CD4-positive, alpha-beta memory T cell (primary cell): ENCODE results near the gene SBK3. TPM values are rescaled to one million over a fixed set of nuclear protein-coding genes. Genes with fewer than 3 reads are reported as not detected.

Source experiments
- CTCF ChIA-PET: fragments of 350-600 bp; sonication (Branson Sonifier 250); formaldehyde crosslinking; loops from one replicate; lab custom pipeline; 2021; ENCODE audit warnings: inconsistent platforms; ENCODE audit not compliant: partially characterized antibody; lab: Charles Lee
- POLR2A ChIA-PET: fragments of 350-600 bp; sonication (Branson Sonifier 250); formaldehyde crosslinking; loops from one replicate; lab custom pipeline; 2021; ENCODE audit not compliant: partially characterized antibody; lab: Charles Lee
- DNase-seq, 5 donors: peaks; one replicate each; pipeline versions ENCODE4 v3.0.0 to v3.0.0-alpha.2; 2020 to 2022; ENCODE audit warnings: mixed read lengths in 1 of 5
- H3K27ac ChIP-seq: one replicate; pipeline ENCODE4 v1.7.0; 2013; ENCODE audit warnings: low read depth, low read length
- H3K27me3 ChIP-seq: 2 replicates; pipeline ENCODE4 v1.7.0; 2013; ENCODE audit warnings: mild to moderate bottlenecking, low read length, moderate library complexity; ENCODE audit not compliant: insufficient read depth
- H3K36me3 ChIP-seq: 2 replicates; pipeline ENCODE4 v1.7.0; 2013; ENCODE audit warnings: mild to moderate bottlenecking, low read length, moderate library complexity; ENCODE audit not compliant: insufficient read depth
- H3K4me1 ChIP-seq: 2 replicates; pipeline ENCODE4 v1.7.0; 2013; ENCODE audit warnings: mild to moderate bottlenecking, low read length, moderate library complexity; ENCODE audit not compliant: insufficient read depth
- H3K4me3 ChIP-seq, 2 donors: one replicate each; pipeline ENCODE4 v1.7.0; 2013; ENCODE audit warnings: low read length in 2 of 2, mild to moderate bottlenecking in 1 of 2
- H3K9me3 ChIP-seq, 2 donors: one replicate each; pipeline ENCODE4 v1.7.0; 2013; ENCODE audit warnings: low read length in 2 of 2, control low read depth in 1 of 2; ENCODE audit not compliant: control insufficient read depth in 1 of 2
- H3K27ac Mint-ChIP-seq, 7 donors: one replicate each; pipeline ENCODE4 v1.8.0; 2020 to 2021; ENCODE audit warnings: mixed read lengths in 7 of 7, mild to moderate bottlenecking in 6 of 7, inconsistent platforms in 3 of 7, moderate library complexity in 3 of 7
- H3K27me3 Mint-ChIP-seq, 2 donors: one replicate each; pipeline ENCODE4 v1.8.0; 2020 to 2021; ENCODE audit warnings: mixed read lengths in 2 of 2
- H3K36me3 Mint-ChIP-seq, 2 donors: one replicate each; pipeline ENCODE4 v1.8.0; 2020 to 2021; ENCODE audit warnings: mixed read lengths in 2 of 2, inconsistent platforms in 1 of 2, mild to moderate bottlenecking in 1 of 2
- H3K4me1 Mint-ChIP-seq, 4 donors: one replicate each; pipeline ENCODE4 v1.8.0; 2020 to 2021; ENCODE audit warnings: mixed read lengths in 4 of 4, mild to moderate bottlenecking in 1 of 4
- H3K4me3 Mint-ChIP-seq, 8 donors: one replicate each; pipeline ENCODE4 v1.8.0; 2020 to 2021; ENCODE audit warnings: mixed read lengths in 8 of 8, mild to moderate bottlenecking in 7 of 8, moderate library complexity in 6 of 8, inconsistent platforms in 3 of 8
- H3K9me3 Mint-ChIP-seq, 8 donors: one replicate each; pipeline ENCODE4 v1.8.0; 2020 to 2021; ENCODE audit warnings: mixed read lengths in 8 of 8, mild to moderate bottlenecking in 5 of 8, inconsistent platforms in 3 of 8, moderate library complexity in 1 of 8
- intact Hi-C: fragments of 100-400 bp; cut with micrococcal nuclease; formaldehyde crosslinking; loops from one replicate; pipeline ENCODE4 v1.15.1; 2023
- polyA plus RNA-seq, 2 donors: library from polyadenylated mRNA; unstranded; fragments of 300-500 nt; fragmentation: Illumina TruSeq; gene quantifications; one replicate each; pipeline ENCODE4 v1.2.3, GENCODE V29; 2021
- total RNA-seq, 2 experiments: library from RNA; stranded (reverse); gene quantifications; one replicate each; pipeline ENCODE4 v1.2.3, GENCODE V29; 2021

The SBK3 gene
- total and polyA plus RNA-seq, 4 experiments from 2014 or later = not detected

- Mint-ChIP-seq H3K27me3 (peaks cover 18 to 27% of the 10 kb centered on the region in 2 donors), H3K4me3 (no peak overlapping the region), H3K9me3 (peaks cover 0 to 2% (median 0%) of the 10 kb centered on the region in 8 donors), H3K36me3 (no peaks in the 10 kb centered on the region), H3K4me1 (no peaks in the 10 kb centered on the region), H3K27ac (no peak overlapping the region)
- ChIA-PET POLR2A (no interaction called here), CTCF (no interaction called here)
- H3K9me3 ChIP-seq = no peaks in the 10 kb centered on the region
- no peaks in the 10 kb centered on the region for H3K27me3 ChIP-seq
- no peaks in the 10 kb centered on the region for H3K36me3 ChIP-seq
- no peak overlapping the region for H3K4me3 ChIP-seq
- no peaks in the 10 kb centered on the region for H3K4me1 ChIP-seq
- intact Hi-C loops = no loop called here
- DNase-seq = no peak
- no peak overlapping the region for H3K27ac ChIP-seq
Measured at GRCh38 chr19:55546822-55547614, 1.7 kb upstream of the SBK3 start.

- H3K4me1 ChIP-seq = no peaks in the 10 kb centered on the region
- ChIA-PET CTCF (no interaction called here), POLR2A (no interaction called here)
- no peak overlapping the region for H3K4me3 ChIP-seq
- H3K27ac ChIP-seq = no peak overlapping the region
- no peaks in the 10 kb centered on the region for H3K27me3 ChIP-seq
- no peaks in the 10 kb centered on the region for H3K36me3 ChIP-seq
- H3K9me3 Mint-ChIP-seq = peaks cover 0 to 2% (median 0%) of the 10 kb centered on the region in 8 donors
- H3K27ac Mint-ChIP-seq = no peak overlapping the region
- H3K9me3 ChIP-seq = no peaks in the 10 kb centered on the region
- no peak for DNase-seq
- no peak overlapping the region for H3K4me3 Mint-ChIP-seq
- peaks cover 18 to 27% of the 10 kb centered on the region in 2 donors for H3K27me3 Mint-ChIP-seq
- no peaks in the 10 kb centered on the region for H3K36me3 Mint-ChIP-seq
- intact Hi-C loops = no loop called here
- no peaks in the 10 kb centered on the region for H3K4me1 Mint-ChIP-seq
Measured at GRCh38 chr19:55546011-55546410, 668 bp upstream of the SBK3 start.

- H3K36me3 ChIP-seq = no peaks in the 10 kb centered on the region
- Mint-ChIP-seq H3K27ac (no peak overlapping the region), H3K36me3 (no peaks in the 10 kb centered on the region), H3K4me3 (no peak overlapping the region), H3K9me3 (peaks cover 0 to 2% (median 0%) of the 10 kb centered on the region in 8 donors), H3K27me3 (peaks cover 18 to 25% of the 10 kb centered on the region in 2 donors), H3K4me1 (no peaks in the 10 kb centered on the region)
- no peak for DNase-seq
- H3K27ac ChIP-seq = no peak overlapping the region
- POLR2A ChIA-PET = no interaction called here
- no peaks in the 10 kb centered on the region for H3K9me3 ChIP-seq
- no peaks in the 10 kb centered on the region for H3K27me3 ChIP-seq
- intact Hi-C loops = no loop called here
- H3K4me1 ChIP-seq = no peaks in the 10 kb centered on the region
- CTCF ChIA-PET = no interaction called here
- no peak overlapping the region for H3K4me3 ChIP-seq
Measured at GRCh38 chr19:55544776-55545439, 435 bp downstream of the SBK3 start.

DNA sequence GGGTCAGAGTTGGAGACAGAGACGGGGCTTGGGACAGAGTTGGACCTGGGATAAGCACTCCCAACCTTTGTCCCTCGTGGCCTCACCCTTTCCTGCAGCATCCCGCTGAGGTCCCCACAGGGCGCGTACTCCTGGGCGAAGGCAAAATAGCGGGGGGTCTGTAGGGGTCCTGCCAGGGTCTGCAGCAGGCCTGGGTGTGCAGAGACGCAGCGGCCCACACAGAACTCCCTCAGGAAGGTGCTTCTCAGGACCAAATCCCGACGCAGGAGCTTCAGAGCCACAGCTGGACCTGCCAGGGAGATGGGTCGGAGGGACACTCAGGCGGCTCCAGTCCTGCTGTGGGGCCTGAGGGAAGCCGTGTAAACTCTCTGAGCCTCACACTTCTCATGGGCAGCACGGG, 1.3 kb downstream of the SBK3 start:
- intact Hi-C loops = no loop called here
- Mint-ChIP-seq H3K9me3 (peaks cover 0 to 2% (median 0%) of the 10 kb centered on the region in 8 donors), H3K27me3 (peaks cover 18 to 22% of the 10 kb centered on the region in 2 donors), H3K4me3 (no peak overlapping the region), H3K36me3 (no peaks in the 10 kb centered on the region), H3K27ac (no peak overlapping the region), H3K4me1 (no peaks in the 10 kb centered on the region)
- H3K4me1 ChIP-seq = no peaks in the 10 kb centered on the region
- POLR2A ChIA-PET = no interaction called here
- no peak overlapping the region for H3K4me3 ChIP-seq
- no peaks in the 10 kb centered on the region for H3K27me3 ChIP-seq
- CTCF ChIA-PET = no interaction called here
- H3K27ac ChIP-seq = no peak overlapping the region
- no peaks in the 10 kb centered on the region for H3K9me3 ChIP-seq
- H3K36me3 ChIP-seq = no peaks in the 10 kb centered on the region
- no peak for DNase-seq

- intact Hi-C loops = no loop called here
- Mint-ChIP-seq H3K27ac (no peak overlapping the region), H3K9me3 (peaks cover 0 to 2% (median 0%) of the 10 kb centered on the region in 8 donors), H3K27me3 (peaks cover 18 to 22% of the 10 kb centered on the region in 2 donors), H3K4me3 (peak overlapping the region in 1 of 8 donors; percentile 5), H3K36me3 (no peaks in the 10 kb centered on the region), H3K4me1 (no peaks in the 10 kb centered on the region)
- no peaks in the 10 kb centered on the region for H3K4me1 ChIP-seq
- no peak overlapping the region for H3K27ac ChIP-seq
- H3K36me3 ChIP-seq = no peaks in the 10 kb centered on the region
- ChIA-PET POLR2A (no interaction called here), CTCF (no interaction called here)
- no peak overlapping the region for H3K4me3 ChIP-seq
- no peaks in the 10 kb centered on the region for H3K9me3 ChIP-seq
- no peak for DNase-seq
- no peaks in the 10 kb centered on the region for H3K27me3 ChIP-seq
Measured at GRCh38 chr19:55543567-55543966, 1.8 kb downstream of the SBK3 start.

GRCh38 chr19:55542292-55542855, 3.0 kb downstream of the SBK3 start:
- H3K4me3 ChIP-seq = no peak overlapping the region
- H3K4me1 ChIP-seq = no peaks in the 10 kb centered on the region
- DNase-seq = no peak
- Mint-ChIP-seq H3K4me3 (no peak overlapping the region), H3K9me3 (peaks cover 0 to 2% (median 0%) of the 10 kb centered on the region in 8 donors), H3K27ac (no peak overlapping the region), H3K27me3 (peaks cover 11 to 13% of the 10 kb centered on the region in 2 donors), H3K4me1 (no peaks in the 10 kb centered on the region), H3K36me3 (no peaks in the 10 kb centered on the region)
- H3K27ac ChIP-seq = no peak overlapping the region
- ChIA-PET POLR2A (no interaction called here), CTCF (no interaction called here)
- no peaks in the 10 kb centered on the region for H3K27me3 ChIP-seq
- intact Hi-C loops = no loop called here
- H3K36me3 ChIP-seq = no peaks in the 10 kb centered on the region
- no peaks in the 10 kb centered on the region for H3K9me3 ChIP-seq

GRCh38 chr19:55541091-55541490, 4.3 kb downstream of the SBK3 start:
- H3K36me3 ChIP-seq = no peaks in the 10 kb centered on the region
- H3K27ac ChIP-seq = no peak overlapping the region
- ChIA-PET CTCF (no interaction called here), POLR2A (no interaction called here)
- no peaks in the 10 kb centered on the region for H3K9me3 ChIP-seq
- H3K27ac Mint-ChIP-seq = no peak overlapping the region
- H3K4me3 ChIP-seq = no peak overlapping the region
- H3K4me3 Mint-ChIP-seq = no peak overlapping the region
- H3K4me1 Mint-ChIP-seq = no peaks in the 10 kb centered on the region
- no peaks in the 10 kb centered on the region for H3K4me1 ChIP-seq
- no peaks in the 10 kb centered on the region for H3K36me3 Mint-ChIP-seq
- H3K9me3 Mint-ChIP-seq = peaks cover 0 to 2% (median 0%) of the 10 kb centered on the region in 8 donors
- H3K27me3 Mint-ChIP-seq = peaks cover 8% of the 10 kb centered on the region in 2 donors
- H3K27me3 ChIP-seq = no peaks in the 10 kb centered on the region
- no peak for DNase-seq
- intact Hi-C loops = no loop called here
